CD4-positive, alpha-beta T cell treated with Interleukin-6 at 100 ng/mL for 8 hours (primary cell): ENCODE results near the gene ELL2.

ENCODE experiments used
- DNase-seq: peaks from one replicate; pipeline ENCODE4 v3.0.0-alpha.2; 2020; ENCODE audit warnings: mixed read lengths, low spot score

The ELL2 gene

GRCh38 chr5:95983080-95983479 lies 21.4 kb upstream of the ELL2 start:
- no peak for DNase-seq

GRCh38 chr5:95976606-95977005 lies 15.0 kb upstream of the ELL2 start:
- DNase-seq = no peak

- no peak for DNase-seq
Observed at GRCh38 chr5:95975703-95976102, 14.1 kb upstream of the ELL2 start.

- no peak for DNase-seq
Observed at GRCh38 chr5:95973793-95974325, 12.2 kb upstream of the ELL2 start.

- DNase-seq = no peak
Observed at GRCh38 chr5:95972196-95972595, 10.5 kb upstream of the ELL2 start.

GRCh38 chr5:95970359-95970704 lies 8.7 kb upstream of the ELL2 start:
- no peak for DNase-seq

GRCh38 chr5:95969651-95970358 lies 8.2 kb upstream of the ELL2 start:
- DNase-seq = no peak

- DNase-seq = no peak
Observed at GRCh38 chr5:95969055-95969454, 7.4 kb upstream of the ELL2 start.

- DNase-seq = no peak
Observed at GRCh38 chr5:95967236-95967635, 5.6 kb upstream of the ELL2 start.

- DNase-seq = no peak
Observed at GRCh38 chr5:95966005-95966404, 4.4 kb upstream of the ELL2 start.

- DNase-seq = no peak
Observed at GRCh38 chr5:95963650-95964410, 2.2 kb upstream of the ELL2 start.

GRCh38 chr5:95962785-95963184 lies 1.1 kb upstream of the ELL2 start:
- DNase-seq = no peak

GRCh38 chr5:95962475-95962773 lies 773 bp upstream of the ELL2 start:
- DNase-seq = no peak

GRCh38 chr5:95960667-95961616 lies 709 bp downstream of the ELL2 start:
- peak; percentile 65 for DNase-seq

- no peak for DNase-seq
Observed at GRCh38 chr5:95959888-95960666, 1.6 kb downstream of the ELL2 start.

GRCh38 chr5:95959051-95959887 lies 2.4 kb downstream of the ELL2 start:
- no peak for DNase-seq

- no peak for DNase-seq
Observed at GRCh38 chr5:95958310-95959014, 3.2 kb downstream of the ELL2 start.

GRCh38 chr5:95957561-95958203 lies 4.0 kb downstream of the ELL2 start:
- no peak for DNase-seq

GRCh38 chr5:95956900-95957293 lies 4.8 kb downstream of the ELL2 start:
- no peak for DNase-seq
